ENCODE data around the gene AVPI1.

DNA sequence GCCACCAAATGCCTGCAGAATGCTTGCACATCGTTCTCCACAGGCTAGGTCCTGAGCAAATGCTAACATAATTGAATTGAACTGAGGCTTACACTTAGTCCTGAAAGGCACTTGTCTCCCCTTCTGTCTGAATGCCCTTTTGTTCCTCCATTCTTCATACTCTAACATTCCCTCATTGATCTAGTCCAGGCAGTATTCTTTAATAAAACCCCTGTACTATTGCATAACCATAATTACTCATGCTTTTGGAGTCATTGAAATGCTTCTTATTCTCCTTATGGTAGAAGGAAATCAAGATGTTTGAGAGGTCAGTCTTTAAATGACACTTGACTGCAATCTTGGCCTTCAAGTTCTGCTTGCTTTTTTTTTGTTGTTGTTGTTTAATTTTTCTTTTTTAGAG lies 39.5 kb downstream of the AVPI1 start:
- TF ChIP-seq, protein P1, sequence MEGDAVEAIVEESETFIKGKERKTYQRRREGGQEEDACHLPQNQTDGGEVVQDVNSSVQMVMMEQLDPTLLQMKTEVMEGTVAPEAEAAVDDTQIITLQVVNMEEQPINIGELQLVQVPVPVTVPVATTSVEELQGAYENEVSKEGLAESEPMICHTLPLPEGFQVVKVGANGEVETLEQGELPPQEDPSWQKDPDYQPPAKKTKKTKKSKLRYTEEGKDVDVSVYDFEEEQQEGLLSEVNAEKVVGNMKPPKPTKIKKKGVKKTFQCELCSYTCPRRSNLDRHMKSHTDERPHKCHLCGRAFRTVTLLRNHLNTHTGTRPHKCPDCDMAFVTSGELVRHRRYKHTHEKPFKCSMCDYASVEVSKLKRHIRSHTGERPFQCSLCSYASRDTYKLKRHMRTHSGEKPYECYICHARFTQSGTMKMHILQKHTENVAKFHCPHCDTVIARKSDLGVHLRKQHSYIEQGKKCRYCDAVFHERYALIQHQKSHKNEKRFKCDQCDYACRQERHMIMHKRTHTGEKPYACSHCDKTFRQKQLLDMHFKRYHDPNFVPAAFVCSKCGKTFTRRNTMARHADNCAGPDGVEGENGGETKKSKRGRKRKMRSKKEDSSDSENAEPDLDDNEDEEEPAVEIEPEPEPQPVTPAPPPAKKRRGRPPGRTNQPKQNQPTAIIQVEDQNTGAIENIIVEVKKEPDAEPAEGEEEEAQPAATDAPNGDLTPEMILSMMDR (IDR thresholded peaks at IDR 0.05), result no peak
- TF ChIP-seq POLR2A (IDR thresholded peaks at IDR 0.05), result no peak
- TF ChIP-seq POLR2AphosphoS5 (IDR thresholded peaks at IDR 0.05; ENCODE audit: insufficient read depth in 1 of 2, low read depth in 1 of 2), result no peak
